Natural killer cell (primary cell): Measurements from ENCODE around the gene KREMEN2. TPM values are rescaled to one million over a fixed set of nuclear protein-coding genes. Genes with fewer than 3 reads are reported as not detected.

Source experiments
- ATAC-seq, 3 donors: fragments of 150-1000 bp in 2 of 3; fragments of 200-7000 bp in 1 of 3; cut with Tn5 transposase; 1 replicate in 1 of 3; 2 replicates in 2 of 3; pipeline ENCODE4 v1.10.0; 2021; ENCODE audit warnings: mild to moderate bottlenecking in 2 of 3, moderate library complexity in 2 of 3
- DNase-seq, 2 donors: peaks; one replicate each; pipeline versions ENCODE4 v3.0.0 to v3.0.0-alpha.2; 2013 to 2021; ENCODE audit warnings: mixed read lengths in 1 of 2
- H3K27ac ChIP-seq: one replicate; pipeline ENCODE4 v1.5.1; 2013; ENCODE audit warnings: mild to moderate bottlenecking, low read length
- H3K27me3 ChIP-seq: one replicate; pipeline ENCODE4 v1.6.1; 2013; ENCODE audit warnings: low read length; ENCODE audit not compliant: control insufficient read depth, insufficient read depth
- H3K36me3 ChIP-seq: one replicate; pipeline ENCODE4 v1.6.1; 2013; ENCODE audit warnings: low read length; ENCODE audit not compliant: control insufficient read depth, insufficient read depth
- H3K4me1 ChIP-seq: one replicate; pipeline ENCODE4 v1.6.1; 2013; ENCODE audit warnings: low read length; ENCODE audit not compliant: control insufficient read depth, insufficient read depth
- H3K4me3 ChIP-seq: one replicate; pipeline ENCODE4 v1.5.1; 2013; ENCODE audit warnings: low read length
- H3K9me3 ChIP-seq: one replicate; pipeline ENCODE4 v1.6.1; 2013; ENCODE audit warnings: low read length; ENCODE audit not compliant: control insufficient read depth, insufficient read depth
- H3K27ac Mint-ChIP-seq, 2 donors: one replicate each; pipeline ENCODE4 v1.8.0; 2022; ENCODE audit warnings: mild to moderate bottlenecking in 2 of 2, mixed read lengths in 2 of 2, moderate library complexity in 1 of 2
- H3K27me3 Mint-ChIP-seq, 2 donors: one replicate each; pipeline ENCODE4 v1.8.0; 2022; ENCODE audit warnings: low read depth in 2 of 2, mixed read lengths in 2 of 2
- H3K36me3 Mint-ChIP-seq: one replicate; pipeline ENCODE4 v1.8.0; 2022; ENCODE audit warnings: mixed read lengths
- H3K4me1 Mint-ChIP-seq, 2 donors: one replicate each; pipeline ENCODE4 v1.8.0; 2022; ENCODE audit warnings: mixed read lengths in 2 of 2
- H3K4me3 Mint-ChIP-seq: one replicate; pipeline ENCODE4 v1.8.0; 2022; ENCODE audit warnings: mild to moderate bottlenecking, moderate library complexity, mixed read lengths
- H3K9me3 Mint-ChIP-seq, 2 donors: one replicate each; pipeline ENCODE4 v1.8.0; 2022; ENCODE audit warnings: mixed read lengths in 2 of 2
- WGBS: methylation state at CpG from one replicate; pipeline ENCODE4 v1.1.7; 2013; ENCODE audit warnings: missing lambda C conversion rate; ENCODE audit not compliant: insufficient coverage; 5-methylcytosine and 5-hydroxymethylcytosine counted together
- intact Hi-C: fragments of 100-400 bp; cut with micrococcal nuclease; formaldehyde crosslinking; loops from one replicate; pipeline ENCODE4 v1.14.2; 2022
- total RNA-seq, 4 donors: library from RNA; stranded (reverse); fragments of 120-200 nt in 1 of 4; gene quantifications; one replicate each; pipeline versions ENCODE4 v1.2.3 to v1.2.4, GENCODE V29; 2013 to 2022
- TF ChIP-seq, protein P1 (sequence below): fragments of 200-600 bp; IDR thresholded peaks from one replicate; pipeline ENCODE4 v1.8.0; 2022; ENCODE audit warnings: antibody characterized with exemption

Gene KREMEN2
- total RNA-seq, 3 donors from 2014 or later (not counting 1 experiment from before 2014, with no cell fraction given): 0.16 TPM; not detected in 2

DNA sequence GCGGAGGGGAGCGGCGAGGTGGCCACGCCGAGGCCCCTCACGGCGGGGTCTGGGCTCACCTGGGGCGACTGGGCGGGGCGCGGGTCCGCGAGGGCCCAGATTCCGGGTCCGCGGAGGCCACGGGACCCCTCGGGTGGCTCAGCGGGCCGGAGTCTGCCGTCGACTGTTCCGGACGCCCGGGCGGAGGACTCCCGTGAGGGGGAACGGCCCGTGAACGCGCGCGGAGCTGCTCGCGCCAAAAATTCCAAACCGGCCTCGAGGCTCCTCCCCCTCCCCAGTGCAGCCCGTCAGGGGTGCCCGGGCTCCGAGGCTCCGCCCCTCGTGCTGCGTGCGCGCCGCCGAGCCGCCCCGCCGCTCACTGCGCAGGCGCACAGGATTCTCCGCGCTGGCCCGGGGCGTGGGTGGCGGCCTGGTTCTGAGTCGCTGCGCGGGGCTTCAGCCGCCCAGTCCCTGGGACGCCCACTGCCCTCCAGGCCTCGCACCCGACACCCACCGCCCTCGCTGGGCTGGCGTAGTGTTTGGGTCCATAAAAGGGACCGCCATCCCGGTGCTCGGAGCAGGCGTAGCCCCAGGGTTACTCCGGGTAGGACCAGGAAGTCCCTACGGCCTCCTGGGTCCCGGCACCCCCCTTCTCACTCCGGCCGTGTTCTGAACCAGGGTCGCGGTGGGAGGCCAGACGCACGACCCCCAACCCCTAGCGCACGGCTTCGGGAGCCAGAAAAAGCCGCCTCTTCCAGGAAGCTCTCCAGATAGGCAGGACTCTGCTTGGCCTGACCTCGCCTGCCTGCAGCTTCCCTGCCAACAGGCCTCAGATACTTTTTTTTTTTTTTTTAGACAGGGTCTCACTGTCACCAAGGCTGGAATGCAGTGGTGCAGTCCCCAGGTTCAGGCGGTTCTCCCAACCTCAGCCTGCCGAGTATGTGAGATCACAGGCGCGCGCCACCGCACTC is 16.4 kb downstream of the KREMEN2 start, which contains the start of gene PKMYT1:
TSS of gene PKMYT1 (minus strand) at position 220 of the 950 bp plus-strand sequence. CDS start 789 bp downstream, outside the sequence.
- intact Hi-C loops: no loop called here

DNA sequence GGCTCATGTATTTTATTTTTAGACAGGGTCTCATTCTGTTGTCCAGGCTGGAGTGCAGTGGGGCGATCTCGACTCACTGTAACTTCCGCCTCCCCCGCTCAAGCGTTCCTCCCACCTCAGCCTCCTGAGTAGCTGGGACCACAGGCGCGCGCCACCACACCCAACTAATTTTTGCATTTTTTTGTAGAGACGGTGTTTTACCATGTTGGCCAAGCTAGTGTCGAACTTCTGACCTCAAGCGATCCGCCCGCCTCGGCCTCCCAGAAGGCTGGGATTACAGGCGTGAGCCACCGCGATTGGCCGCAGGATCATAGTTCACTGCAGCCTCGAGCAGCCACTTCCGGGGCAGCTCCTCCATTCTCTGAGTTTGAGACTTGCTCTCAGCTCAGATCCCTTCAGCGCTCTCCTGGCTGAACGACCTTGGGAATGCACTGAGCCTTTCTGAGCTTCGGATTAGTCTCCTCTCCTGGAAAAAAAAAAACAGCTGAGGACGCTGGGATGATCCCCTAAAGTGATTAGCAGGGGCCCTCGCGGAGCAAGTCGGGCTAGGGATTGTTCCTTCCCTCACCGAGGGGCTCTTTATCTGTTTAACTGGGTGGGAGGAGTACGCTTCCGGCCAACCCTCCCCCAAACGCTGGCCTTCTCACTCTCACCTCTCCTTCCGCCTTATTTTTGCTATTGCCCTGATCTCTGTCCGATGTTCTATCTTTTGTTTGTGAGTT is 17.3 kb downstream of the KREMEN2 start:
- H3K27me3 ChIP-seq: no peaks in the 10 kb centered on the region
- TF ChIP-seq, protein P1, sequence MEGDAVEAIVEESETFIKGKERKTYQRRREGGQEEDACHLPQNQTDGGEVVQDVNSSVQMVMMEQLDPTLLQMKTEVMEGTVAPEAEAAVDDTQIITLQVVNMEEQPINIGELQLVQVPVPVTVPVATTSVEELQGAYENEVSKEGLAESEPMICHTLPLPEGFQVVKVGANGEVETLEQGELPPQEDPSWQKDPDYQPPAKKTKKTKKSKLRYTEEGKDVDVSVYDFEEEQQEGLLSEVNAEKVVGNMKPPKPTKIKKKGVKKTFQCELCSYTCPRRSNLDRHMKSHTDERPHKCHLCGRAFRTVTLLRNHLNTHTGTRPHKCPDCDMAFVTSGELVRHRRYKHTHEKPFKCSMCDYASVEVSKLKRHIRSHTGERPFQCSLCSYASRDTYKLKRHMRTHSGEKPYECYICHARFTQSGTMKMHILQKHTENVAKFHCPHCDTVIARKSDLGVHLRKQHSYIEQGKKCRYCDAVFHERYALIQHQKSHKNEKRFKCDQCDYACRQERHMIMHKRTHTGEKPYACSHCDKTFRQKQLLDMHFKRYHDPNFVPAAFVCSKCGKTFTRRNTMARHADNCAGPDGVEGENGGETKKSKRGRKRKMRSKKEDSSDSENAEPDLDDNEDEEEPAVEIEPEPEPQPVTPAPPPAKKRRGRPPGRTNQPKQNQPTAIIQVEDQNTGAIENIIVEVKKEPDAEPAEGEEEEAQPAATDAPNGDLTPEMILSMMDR: no peak
- intact Hi-C loops: no loop called here
- H3K4me3 ChIP-seq: peak overlapping the region; percentile 97
- H3K27ac ChIP-seq: no peak overlapping the region
- Mint-ChIP-seq H3K9me3 (no peaks in the 10 kb centered on the region), H3K27ac (peak overlapping the region; percentile 62 to 73), H3K4me3 (peak overlapping the region; percentile 86), H3K4me1 (peaks cover 0 to 11% of the 10 kb centered on the region in 2 donors), H3K36me3 (no peaks in the 10 kb centered on the region), H3K27me3 (no peaks in the 10 kb centered on the region)
- H3K9me3 ChIP-seq: no peaks in the 10 kb centered on the region
- no peaks in the 10 kb centered on the region for H3K36me3 ChIP-seq
- peaks cover 27% of the 10 kb centered on the region for H3K4me1 ChIP-seq
- no peak for DNase-seq
- 84% methylated on average over 31 of the region's 33 CpGs for WGBS
- ATAC-seq: no peak

More for the DNA sequence above, 16.4 kb downstream of the KREMEN2 start, which contains the start of gene PKMYT1:
- no peaks in the 10 kb centered on the region for H3K9me3 ChIP-seq
- 6% methylated on average over 91 of the region's 91 CpGs for WGBS
- peak within 1 kb of the TSS; percentile 87 for H3K27ac ChIP-seq
- TF ChIP-seq, protein P1: no peak
- peak; percentile 97 for DNase-seq
- Mint-ChIP-seq H3K27ac (peak within 1 kb of the TSS; percentile 62 to 73), H3K4me1 (peaks cover 0 to 11% of the 10 kb centered on the region in 2 donors), H3K4me3 (peak within 1 kb of the TSS; percentile 86), H3K27me3 (no peaks in the 10 kb centered on the region), H3K36me3 (no peaks in the 10 kb centered on the region), H3K9me3 (no peaks in the 10 kb centered on the region)
- peak; percentile 94 to 96 (median 95) for ATAC-seq
- H3K27me3 ChIP-seq: no peaks in the 10 kb centered on the region
- peak within 1 kb of the TSS; percentile 97 for H3K4me3 ChIP-seq
- H3K36me3 ChIP-seq: no peaks in the 10 kb centered on the region
- H3K4me1 ChIP-seq: peaks cover 27% of the 10 kb centered on the region

DNA sequence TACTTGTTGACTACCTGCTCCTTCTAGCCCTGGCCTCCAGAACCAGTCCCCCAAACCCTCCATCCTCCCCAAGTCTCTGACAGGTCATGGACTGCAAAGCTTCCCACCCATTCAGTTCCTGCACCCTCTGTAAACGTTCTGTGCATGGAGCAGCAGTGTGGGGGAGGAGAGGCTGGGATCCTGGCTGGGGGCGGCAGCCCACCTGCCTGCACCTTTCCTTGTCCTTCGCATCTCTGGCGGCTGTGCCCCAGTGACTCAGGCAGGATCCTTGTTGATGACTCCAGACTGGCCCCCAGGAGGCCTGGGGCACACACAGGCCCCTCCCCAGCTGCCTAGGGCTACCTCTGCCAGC is 17.8 kb downstream of the KREMEN2 start:
- Mint-ChIP-seq H3K27me3 (no peaks in the 10 kb centered on the region), H3K27ac (peak overlapping the region in 1 of 2 donors; percentile 62), H3K4me3 (peak overlapping the region; percentile 86), H3K4me1 (peaks cover 0 to 11% of the 10 kb centered on the region in 2 donors), H3K9me3 (no peaks in the 10 kb centered on the region), H3K36me3 (no peaks in the 10 kb centered on the region)
- intact Hi-C loops: no loop called here
- no peak for DNase-seq
- peaks cover 27% of the 10 kb centered on the region for H3K4me1 ChIP-seq
- WGBS: 94% methylated on average over 3 of the region's 4 CpGs
- no peaks in the 10 kb centered on the region for H3K27me3 ChIP-seq
- H3K4me3 ChIP-seq: no peak overlapping the region
- H3K9me3 ChIP-seq: no peaks in the 10 kb centered on the region
- no peak for ATAC-seq
- TF ChIP-seq, protein P1: no peak
- H3K27ac ChIP-seq: no peak overlapping the region
- H3K36me3 ChIP-seq: no peaks in the 10 kb centered on the region
